GM19099 (cell line): ENCODE data around the gene USP25.

Source experiments
- POLR2A ChIP-seq: IDR thresholded peaks from 3 replicates; pipeline ENCODE4 v1.6.1; 2011; ENCODE audit warnings: low read depth; ENCODE audit not compliant: insufficient read length; ENCODE audit errors: extremely low read depth

The USP25 gene

GRCh38 chr21:15719976-15720375, 9.8 kb upstream of the USP25 start:
- TF ChIP-seq POLR2A, result no peak

- no peak for TF ChIP-seq POLR2A
Measured at GRCh38 chr21:15722591-15723324, 7.0 kb upstream of the USP25 start.

GRCh38 chr21:15725949-15726348, 3.8 kb upstream of the USP25 start:
- no peak for TF ChIP-seq POLR2A

GRCh38 chr21:15728046-15728445, 1.7 kb upstream of the USP25 start:
- no peak for TF ChIP-seq POLR2A

GRCh38 chr21:15729346-15729673, 472 bp upstream of the USP25 start:
- no peak for TF ChIP-seq POLR2A

GRCh38 chr21:15730484-15731242, 881 bp downstream of the USP25 start:
- TF ChIP-seq POLR2A, result no peak

- no peak for TF ChIP-seq POLR2A
Measured at GRCh38 chr21:15731243-15731613, 1.4 kb downstream of the USP25 start.

- TF ChIP-seq POLR2A, result no peak
Measured at GRCh38 chr21:15732290-15732995, 2.7 kb downstream of the USP25 start.

- no peak for TF ChIP-seq POLR2A
Measured at GRCh38 chr21:15732996-15733329, 3.2 kb downstream of the USP25 start.

GRCh38 chr21:15735409-15735808, 5.6 kb downstream of the USP25 start:
- no peak for TF ChIP-seq POLR2A

- TF ChIP-seq POLR2A, result no peak
Measured at GRCh38 chr21:15740383-15740782, 10.6 kb downstream of the USP25 start.

GRCh38 chr21:15741510-15741909, 11.7 kb downstream of the USP25 start:
- no peak for TF ChIP-seq POLR2A

GRCh38 chr21:15742052-15742670, 12.4 kb downstream of the USP25 start:
- no peak for TF ChIP-seq POLR2A

- no peak for TF ChIP-seq POLR2A
Measured at GRCh38 chr21:15742694-15743093, 12.9 kb downstream of the USP25 start.

GRCh38 chr21:15743593-15743992, 13.8 kb downstream of the USP25 start:
- TF ChIP-seq POLR2A, result no peak
